Body of pancreas (tissue), 4 donors: Measurements from ENCODE around the gene ARHGAP42.

Experiments used
- CTCF ChIP-seq, 7 experiments: fragments of 450-650 bp in 4 of 7; fragments of 200-600 bp in 3 of 7; sonication (generic) in 3 of 7; IDR thresholded peaks; one replicate each; pipeline ENCODE4 v1.5.1; 2016 to 2019; ENCODE audit warnings: antibody characterized with exemption in 7 of 7
- POLR2A ChIP-seq, 3 donors: fragments of 450-650 bp; IDR thresholded peaks; one replicate each; pipeline ENCODE4 v1.6.1; 2016; ENCODE audit warnings: antibody characterized with exemption in 3 of 3, mild to moderate bottlenecking in 2 of 3

DNA sequence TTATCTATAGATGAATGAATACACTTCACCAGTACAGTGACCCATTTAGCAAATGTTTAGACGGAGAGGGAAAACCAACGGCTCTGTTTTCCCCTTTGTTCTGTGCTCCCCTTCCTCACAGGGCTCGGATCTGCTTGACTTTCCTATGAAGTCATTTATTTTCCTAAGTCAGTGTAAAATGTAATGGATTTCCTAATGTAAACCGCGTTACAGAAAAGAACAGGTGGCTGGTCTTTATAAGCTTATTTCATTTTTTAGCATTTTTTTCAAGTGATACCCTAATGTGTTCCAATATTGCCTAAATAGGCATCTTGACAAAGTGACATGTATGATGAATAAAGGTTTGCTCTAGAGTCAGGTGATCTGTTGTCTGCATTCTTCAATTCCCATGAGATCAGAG is 235.0 kb downstream of the ARHGAP42 start:
- no peak for TF ChIP-seq CTCF (IDR thresholded peaks at IDR 0.05)
- no peak for TF ChIP-seq POLR2A (IDR thresholded peaks at IDR 0.05)
